Jurkat, Clone E6-1 (cell line): ENCODE results near the gene GPRIN3.
"Not testable (repeated sequence)": the region's sequence is repeated elsewhere in the genome, so short reads cannot be mapped to it uniquely, and the experiment has no call there.

ENCODE experiments used
- DNase-seq: peaks from one replicate; pipeline ENCODE4 v3.0.0-alpha.2; 2011; ENCODE audit warnings: low read depth, low spot score
- H3K4me3 ChIP-seq: 2 replicates; pipeline ENCODE4 v1.5.1; 2011; ENCODE audit warnings: mild to moderate bottlenecking, low read length, control low read depth, moderate library complexity

The GPRIN3 gene

DNA sequence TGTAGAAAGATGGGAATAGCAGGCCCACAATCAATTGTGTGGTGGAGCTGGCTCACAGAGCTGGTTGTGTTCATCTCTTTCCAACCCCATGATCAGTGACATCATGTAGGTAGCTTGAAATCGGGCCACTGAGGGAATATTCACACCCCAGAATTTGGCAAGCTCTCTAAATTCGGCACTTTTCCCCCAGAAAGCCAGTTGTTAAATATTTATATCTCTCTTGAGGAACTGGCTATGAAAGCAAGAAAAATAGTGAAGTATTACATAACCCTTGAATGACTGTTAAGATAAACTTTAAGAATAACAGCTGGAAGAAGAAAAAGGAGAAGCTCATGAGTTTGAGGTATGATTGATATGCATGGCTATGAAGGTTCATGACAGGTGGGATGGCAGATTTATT, 38.9 kb downstream of the GPRIN3 start:
- no peak for DNase-seq
- H3K4me3 ChIP-seq = no peak overlapping the region

DNA sequence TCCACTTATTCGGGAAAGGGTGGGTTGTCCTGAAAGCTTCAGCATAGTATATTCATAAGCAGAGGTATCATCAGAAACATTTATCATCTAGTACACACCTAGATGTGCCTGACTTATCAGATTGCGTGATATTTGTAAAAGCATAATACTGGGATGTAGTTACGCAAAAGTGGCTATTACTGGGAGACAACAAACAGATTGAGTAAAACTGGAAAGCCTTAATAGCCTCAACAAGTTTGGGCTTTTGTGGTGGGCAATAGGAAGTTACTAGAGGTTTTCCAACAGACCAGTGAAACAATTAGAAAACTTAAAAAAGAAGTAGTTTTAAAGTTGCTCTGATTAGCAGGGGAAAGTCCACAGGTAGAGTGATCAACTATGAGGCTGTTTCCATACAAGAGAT, 39.8 kb downstream of the GPRIN3 start:
- no peak for DNase-seq
- no peak overlapping the region for H3K4me3 ChIP-seq

- H3K4me3 ChIP-seq = no peak overlapping the region
- no peak for DNase-seq
Observed at GRCh38 chr4:89267392-89267791, 40.2 kb downstream of the GPRIN3 start.

- no peak for DNase-seq
- H3K4me3 ChIP-seq = no peak overlapping the region
Observed at GRCh38 chr4:89266128-89266527, 41.5 kb downstream of the GPRIN3 start.

GRCh38 chr4:89263265-89263664, 44.3 kb downstream of the GPRIN3 start:
- no peak overlapping the region for H3K4me3 ChIP-seq

DNA sequence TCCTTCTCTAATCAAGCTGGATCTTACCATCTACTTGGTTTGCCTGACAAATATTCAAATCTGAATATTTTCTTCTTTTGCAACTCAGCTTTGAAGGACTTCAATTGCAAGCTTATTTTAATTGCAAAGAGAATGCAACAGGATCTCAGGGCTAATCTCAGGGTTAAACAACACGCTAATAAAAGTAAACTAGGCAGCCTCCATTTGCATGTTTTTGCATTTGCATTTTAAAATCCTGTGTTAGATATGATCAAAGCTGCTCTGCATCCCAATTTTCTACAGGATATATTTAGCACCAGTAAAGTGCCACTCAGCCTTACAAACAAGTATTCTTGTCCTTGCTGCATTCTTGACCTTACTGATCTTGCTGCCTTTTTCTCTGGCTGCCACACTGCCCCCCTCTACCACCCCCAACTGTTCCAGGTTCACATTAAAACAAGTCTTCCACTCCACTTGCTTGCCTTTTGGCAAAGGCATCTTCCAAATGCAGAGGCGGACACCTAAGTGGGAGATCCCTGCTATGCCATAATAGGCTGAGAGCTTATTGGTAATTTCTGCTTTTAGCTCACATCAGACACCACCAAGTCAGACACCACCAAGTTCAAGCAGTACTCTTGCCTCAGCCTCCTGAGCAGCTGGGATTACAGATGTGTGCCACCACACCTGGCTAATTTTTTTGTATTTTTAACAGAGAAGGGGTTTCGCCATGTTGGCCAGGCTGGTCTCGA, 48.1 kb downstream of the GPRIN3 start:
- DNase-seq = no peak
- no peak overlapping the region for H3K4me3 ChIP-seq

More at GRCh38 chr4:89263265-89263664, 44.3 kb downstream of the GPRIN3 start:
- DNase-seq = no peak

GRCh38 chr4:89258506-89258905, 49.1 kb downstream of the GPRIN3 start:
- DNase-seq = no peak
- H3K4me3 ChIP-seq = no peak overlapping the region

GRCh38 chr4:89257376-89257775, 50.2 kb downstream of the GPRIN3 start:
- DNase-seq = no peak
- no peak overlapping the region for H3K4me3 ChIP-seq

DNA sequence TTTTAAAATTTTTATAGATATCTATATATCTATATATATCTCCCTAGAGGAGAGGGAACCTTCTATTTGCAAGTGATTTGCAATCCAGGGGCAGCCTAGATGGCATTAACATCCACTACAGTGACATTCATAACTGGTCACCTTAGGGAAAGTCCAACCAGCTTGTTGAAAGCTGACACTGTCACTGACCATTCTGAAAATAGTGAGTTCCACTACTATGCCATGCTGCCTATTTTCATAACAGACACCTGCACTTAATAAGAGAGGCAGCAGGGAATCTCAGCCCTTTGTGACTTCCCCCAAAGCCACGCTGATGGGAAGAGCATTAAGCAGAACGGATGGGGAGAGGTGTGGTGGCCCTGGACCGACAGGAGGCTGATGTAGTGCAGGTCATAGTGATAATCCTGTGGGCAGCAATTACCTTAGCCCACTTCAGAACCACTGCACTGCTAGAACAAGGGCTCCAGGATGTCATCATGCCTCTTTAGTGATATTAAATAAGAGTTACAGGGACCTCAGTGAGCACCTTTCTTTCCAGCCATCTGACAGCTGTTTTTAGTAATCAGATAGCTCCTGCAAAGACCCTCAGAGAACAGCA, 51.3 kb downstream of the GPRIN3 start:
- H3K4me3 ChIP-seq = no peak overlapping the region
- no peak for DNase-seq

DNA sequence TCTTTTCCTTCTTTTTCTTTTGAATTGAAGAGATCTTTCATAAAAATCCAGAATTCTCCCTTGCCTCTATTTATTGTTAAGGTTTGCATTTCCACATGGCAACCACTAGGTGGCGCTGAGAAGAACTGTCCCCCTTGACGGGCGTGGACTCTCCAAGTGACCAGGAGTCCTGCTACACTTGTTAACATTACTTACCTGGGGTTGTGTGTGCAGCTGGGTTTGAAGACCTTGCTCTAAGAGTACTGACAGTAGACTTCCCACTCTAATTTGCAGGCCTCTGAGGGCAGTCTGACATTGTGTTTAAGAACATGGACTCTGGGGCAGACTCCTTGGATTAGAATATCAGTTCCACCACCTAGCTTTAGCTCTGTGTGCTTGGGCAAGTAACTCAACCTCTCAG, 52.8 kb downstream of the GPRIN3 start:
- DNase-seq = peak; percentile 3
- no peak overlapping the region for H3K4me3 ChIP-seq

DNA sequence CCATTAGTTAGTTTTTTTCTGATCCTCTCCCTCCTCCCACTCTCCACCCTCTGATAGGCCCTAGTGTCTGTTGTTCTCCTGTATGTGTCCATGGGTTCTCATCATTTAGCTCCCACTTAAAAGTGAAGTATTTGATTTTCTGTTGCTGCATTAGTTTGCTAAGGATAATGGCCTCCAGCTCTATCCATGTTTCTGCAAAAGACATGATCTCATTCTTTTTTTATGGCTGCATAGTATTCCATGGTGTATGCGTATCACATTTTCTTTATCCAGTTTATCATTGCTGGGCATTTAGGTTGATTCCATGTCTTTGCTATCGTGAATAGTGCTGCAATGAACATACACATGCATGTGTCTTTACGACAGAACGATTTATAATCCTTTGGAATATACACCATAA, 53.3 kb downstream of the GPRIN3 start:
- DNase-seq, H3K4me3 ChIP-seq: not testable (repeated sequence)

- H3K4me3 ChIP-seq = no peak overlapping the region
- no peak for DNase-seq
Observed at GRCh38 chr4:89253935-89254334, 53.7 kb downstream of the GPRIN3 start.

- H3K4me3 ChIP-seq = no peak overlapping the region
- no peak for DNase-seq
Observed at GRCh38 chr4:89253311-89253710, 54.3 kb downstream of the GPRIN3 start.

DNA sequence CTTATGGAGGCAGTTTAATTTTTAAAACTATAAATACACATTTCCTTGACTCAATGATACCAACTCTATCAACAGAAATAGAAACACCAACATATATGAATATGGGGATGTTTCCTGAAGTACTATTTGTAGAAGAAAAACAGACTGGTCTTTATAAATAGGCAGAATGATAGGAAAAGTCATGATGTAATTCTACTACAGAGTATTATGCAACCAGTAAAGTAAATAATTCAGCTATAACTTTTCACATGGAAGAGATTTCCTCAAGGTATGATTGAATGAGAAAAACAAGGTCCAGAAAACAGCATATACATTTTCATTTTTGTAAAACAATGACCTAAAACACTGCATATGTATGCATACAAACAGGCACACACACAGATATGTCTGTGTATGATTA, 56.2 kb downstream of the GPRIN3 start:
- H3K4me3 ChIP-seq = no peak overlapping the region
- DNase-seq = no peak

DNA sequence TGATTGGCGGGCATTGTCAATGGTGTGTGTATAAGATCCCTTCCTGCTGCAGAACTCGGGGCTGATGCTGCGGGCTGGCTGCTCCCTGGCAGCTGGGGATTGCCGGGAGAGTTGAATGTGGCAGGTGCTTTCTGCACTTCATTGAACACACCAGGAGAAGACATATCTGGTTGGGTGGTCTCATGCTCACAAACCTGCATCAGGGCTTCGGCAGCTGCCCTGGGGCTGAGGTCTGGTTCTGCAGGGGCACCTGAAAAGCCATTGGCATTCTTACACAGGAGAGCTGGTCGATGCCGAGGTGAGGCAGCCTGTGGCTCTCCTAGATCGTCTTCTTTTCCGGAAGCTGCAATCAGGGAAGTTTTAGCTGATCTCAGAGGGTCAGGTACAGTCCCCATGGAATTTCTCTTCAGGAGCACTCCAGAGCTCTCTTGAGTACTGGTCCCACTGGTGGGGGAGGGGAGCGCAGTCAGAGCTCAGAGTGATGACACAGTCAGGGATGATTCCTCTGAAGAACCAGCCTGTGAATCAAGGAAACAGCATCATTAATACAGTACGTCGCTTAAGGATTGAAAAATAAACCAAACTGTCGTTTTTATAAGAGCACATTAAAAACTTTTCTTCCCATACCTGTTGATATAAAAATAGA, 57.8 kb downstream of the GPRIN3 start:
- no peak overlapping the region for H3K4me3 ChIP-seq
- no peak for DNase-seq

GRCh38 chr4:89249313-89249712, 58.3 kb downstream of the GPRIN3 start:
- H3K4me3 ChIP-seq = no peak overlapping the region
- DNase-seq = no peak

DNA sequence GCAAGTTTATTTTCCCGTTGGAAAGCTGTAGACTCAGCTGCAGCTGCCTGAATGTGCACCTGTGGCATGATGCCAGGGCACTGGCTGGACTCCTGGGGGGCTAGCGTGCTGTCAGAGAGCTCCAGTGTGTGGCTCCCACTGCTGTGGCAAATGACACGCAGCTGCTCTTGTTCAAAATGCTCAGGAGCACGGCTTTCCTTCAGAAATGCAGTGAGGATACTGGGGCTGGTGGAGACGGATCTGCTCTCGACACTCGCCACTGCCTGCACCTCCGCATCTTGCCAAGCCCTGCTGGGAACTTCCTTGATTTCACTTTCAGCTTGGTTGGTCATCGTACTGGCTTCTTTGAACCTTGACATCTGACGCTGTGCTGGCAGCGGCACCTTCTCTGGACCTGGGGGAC, 58.7 kb downstream of the GPRIN3 start:
- H3K4me3 ChIP-seq = no peak overlapping the region
- no peak for DNase-seq

DNA sequence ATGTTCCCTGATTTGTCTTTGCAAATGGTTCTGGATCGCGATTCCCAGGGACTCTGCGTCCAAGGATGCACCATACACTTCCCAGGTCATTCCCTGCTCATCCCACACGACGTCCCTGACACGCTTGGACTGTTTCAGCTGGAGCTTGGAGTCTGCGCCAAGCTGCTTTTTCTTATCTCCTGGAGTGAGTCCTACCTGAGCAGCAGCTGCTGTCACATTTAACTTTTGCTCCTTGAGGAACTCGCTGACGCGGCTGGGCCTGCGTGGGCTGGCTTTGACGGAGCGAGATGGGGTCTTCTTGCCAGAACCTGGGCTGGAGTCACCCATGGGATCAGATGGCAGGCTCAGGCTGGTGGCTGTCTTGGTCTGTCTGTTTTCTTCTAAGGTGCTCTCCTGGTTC, 59.6 kb downstream of the GPRIN3 start:
- no peak overlapping the region for H3K4me3 ChIP-seq
- DNase-seq = no peak

DNA sequence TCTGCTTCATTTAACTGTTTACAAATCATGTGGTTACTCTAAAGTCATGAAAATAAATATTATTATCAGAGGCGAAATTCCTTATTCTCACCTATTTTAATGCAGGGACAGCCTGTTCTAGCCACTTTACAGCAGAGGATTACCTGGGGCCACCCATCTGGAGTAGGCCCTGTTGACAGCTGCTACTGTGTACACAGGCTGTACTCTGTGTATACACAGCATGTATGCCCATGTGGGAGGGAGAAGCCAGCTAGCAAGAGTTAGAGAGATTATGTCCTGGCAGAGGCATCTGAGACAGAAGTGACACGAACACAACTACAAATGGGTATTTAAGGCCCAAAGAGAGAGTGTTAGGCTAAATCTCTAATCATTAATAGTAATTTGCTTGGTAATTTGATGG, 62.1 kb downstream of the GPRIN3 start:
- no peak overlapping the region for H3K4me3 ChIP-seq
- no peak for DNase-seq

DNA sequence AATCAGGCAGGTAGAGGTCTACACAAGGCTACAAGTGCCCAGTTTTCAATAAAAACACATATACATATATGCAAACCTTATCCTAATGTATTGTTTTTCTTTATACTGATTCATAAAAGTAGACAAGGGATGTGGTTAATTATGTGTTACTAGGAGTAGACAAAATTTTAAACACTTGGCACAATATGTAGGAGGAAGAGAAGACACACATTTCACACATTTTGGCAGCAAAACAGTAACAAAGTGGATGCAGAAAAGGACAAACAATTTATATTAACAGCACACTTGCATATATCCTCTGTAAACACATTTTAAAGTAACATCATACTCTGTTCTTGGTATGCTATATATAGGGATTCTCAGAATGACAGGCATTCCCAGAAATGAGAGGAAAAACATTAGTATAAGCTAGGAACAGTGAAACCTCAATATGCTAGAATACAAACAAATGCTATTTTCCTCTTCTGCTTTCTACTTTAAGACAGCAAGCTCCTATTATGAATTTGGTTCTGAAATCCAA, 63.8 kb downstream of the GPRIN3 start:
- DNase-seq = no peak
- no peak overlapping the region for H3K4me3 ChIP-seq
